GM21723 (cell line): Measurements from ENCODE around the gene ACHE.

ENCODE experiments used
- ATAC-seq: cut with Tn5 transposase; IDR thresholded peaks from one replicate; pipeline ENCODE4 v1.9.1; 2021; ENCODE audit warnings: mild to moderate bottlenecking, moderate library complexity; ENCODE audit not compliant: unreplicated experiment

Gene ACHE

DNA sequence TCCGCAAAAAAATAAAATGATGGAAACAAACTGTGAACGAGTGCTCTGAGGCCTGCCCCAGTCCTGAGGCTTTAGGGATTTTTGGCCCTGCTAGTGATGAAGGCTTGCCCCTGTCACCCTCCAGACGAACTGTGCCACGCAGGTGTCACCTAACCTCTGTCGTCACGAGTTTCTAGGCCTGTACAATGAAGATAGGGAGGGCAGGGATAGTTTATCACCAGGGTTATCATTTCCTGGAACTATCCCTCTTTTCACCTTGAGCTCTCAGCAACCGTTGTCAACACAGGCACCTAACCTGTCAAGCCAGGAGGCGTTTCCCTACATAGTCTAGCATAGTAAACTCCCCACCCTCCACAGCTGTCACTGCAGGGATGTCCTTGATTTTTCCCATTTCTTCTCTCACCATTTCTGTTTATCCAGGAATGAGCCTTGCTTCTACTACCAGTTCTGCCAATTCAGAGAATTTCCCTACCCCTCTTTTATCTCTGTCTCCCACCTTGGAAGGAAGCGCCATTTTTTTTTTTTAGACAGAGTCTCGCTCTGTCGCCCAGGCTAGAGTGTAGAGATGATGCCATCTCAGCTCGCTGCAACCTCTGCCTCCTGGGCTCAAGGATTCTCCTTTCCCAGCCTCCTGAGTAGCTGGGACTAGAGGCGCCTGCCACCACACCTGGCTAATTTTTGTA, 2.2 kb upstream of the ACHE start:
- no peak for ATAC-seq

DNA sequence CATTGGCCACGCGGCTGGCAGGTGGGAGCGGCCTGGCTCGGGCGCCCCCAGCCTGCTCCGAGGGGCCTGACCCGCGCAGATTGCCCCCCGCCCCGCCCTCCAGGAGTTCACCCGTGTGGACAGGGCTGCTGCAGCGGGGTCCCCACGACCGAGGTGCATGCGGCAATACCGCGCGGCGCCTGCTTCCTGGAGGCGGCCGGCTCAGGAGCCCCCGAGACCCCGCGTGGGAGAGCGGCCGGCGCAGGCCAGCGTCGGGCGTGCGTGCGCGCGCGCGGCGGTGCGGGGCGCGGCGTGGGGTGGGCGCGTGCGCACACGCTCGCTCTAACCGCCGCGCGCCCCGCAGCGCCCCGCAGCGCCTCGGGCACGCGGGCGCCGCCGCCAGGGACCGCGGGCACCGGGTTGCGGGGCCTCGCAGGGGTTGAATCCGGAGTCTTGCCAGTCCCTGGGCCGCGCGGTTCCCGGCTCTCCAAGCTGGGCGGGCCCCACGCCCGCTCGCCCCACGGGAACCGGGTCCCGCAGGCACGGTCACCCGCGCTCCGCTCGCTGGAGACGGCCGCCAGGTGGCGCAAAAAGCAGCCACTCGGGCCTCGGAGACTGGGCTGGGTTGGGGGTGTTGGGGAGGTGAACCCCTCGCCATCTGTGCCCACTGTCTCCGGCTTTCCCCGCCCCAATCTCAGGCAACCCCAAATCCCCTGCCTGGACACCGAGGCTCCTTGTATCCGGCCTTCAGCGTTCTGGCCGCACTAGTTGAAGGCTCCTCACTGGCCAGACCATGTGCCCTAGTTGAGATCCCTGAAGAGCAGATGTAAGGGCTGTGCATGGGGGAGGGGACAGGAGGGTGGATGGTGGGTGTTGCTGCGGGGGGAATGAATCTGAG, 1.3 kb upstream of the ACHE start:
- no peak for ATAC-seq

DNA sequence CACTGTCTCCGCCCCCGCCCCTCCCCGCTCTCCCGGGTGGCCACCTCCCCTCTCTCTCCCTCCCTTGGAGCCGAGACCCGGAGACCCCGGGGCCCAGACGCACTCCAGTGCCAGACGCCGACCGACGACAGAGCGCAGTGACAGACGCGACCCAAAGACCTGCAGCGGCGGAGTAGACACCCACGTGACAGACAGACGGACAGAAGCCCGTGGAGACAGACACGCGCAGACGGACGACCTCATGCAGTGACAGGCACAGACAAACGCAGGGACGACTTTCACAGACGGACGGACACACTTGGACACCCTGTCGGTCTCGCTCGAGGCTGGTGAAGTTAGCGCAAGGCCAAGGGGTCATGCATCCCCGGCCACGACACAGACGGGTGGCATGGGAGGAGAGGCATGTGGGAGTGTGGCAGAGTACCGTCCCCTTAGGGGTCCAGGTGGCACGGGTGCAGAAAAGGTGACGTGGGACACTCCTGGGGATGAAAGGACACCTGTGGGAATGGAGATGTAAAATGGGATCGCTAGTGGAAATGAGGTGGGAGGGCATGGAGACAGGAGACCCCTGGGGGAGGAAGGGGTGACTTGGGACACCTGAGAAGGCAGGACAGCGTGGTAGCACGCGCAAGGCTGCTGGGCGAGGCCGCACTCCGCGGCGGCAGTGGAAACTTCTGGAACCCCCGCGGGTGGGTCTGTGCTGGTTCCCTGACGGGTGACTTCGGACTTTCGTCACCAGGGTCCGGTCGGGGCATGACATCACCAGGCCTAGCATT, 456 bp upstream of the ACHE start:
- no peak for ATAC-seq

DNA sequence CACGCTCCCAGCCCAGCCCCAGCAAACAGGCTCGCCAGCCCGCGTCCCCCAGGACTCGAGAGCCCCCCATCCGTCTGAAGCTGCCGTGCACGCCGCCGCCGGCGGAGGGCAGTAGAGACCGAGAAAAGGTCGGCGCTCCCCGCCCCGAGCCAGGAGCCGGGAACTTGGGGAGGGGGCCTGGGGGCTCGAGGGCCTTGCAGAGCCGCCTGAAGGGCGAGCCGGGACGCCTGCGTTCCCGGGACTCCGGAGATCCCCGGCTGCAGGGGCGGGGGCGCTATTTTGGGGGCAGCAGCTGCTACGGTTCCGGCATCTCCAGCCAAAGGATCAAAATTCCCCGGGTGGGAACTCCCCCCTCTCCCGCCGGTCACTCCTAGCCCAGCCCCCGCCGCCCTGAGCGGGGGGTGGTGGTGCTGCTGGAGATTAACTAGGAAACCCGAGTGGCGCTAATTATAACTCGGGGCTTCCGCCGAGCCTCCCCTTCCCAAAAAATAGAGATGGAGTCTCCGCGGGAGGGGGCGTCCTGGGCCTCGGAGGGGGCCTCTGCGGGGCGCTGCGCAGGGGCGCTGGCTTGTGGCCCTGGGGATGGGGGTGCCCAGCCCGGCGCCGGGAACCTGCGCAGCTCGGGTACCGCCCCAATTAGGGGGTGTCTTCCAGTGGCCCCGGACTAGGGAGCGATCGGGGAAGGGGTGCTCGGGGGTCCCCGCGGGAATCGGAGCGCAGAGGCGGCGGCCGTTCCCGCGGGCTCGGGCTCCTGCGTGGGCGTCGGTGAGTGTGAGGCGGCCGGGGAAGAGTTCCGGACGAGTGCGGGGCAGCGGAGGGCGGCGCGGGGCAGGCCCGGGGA, 608 bp downstream of the ACHE start:
- no peak for ATAC-seq

DNA sequence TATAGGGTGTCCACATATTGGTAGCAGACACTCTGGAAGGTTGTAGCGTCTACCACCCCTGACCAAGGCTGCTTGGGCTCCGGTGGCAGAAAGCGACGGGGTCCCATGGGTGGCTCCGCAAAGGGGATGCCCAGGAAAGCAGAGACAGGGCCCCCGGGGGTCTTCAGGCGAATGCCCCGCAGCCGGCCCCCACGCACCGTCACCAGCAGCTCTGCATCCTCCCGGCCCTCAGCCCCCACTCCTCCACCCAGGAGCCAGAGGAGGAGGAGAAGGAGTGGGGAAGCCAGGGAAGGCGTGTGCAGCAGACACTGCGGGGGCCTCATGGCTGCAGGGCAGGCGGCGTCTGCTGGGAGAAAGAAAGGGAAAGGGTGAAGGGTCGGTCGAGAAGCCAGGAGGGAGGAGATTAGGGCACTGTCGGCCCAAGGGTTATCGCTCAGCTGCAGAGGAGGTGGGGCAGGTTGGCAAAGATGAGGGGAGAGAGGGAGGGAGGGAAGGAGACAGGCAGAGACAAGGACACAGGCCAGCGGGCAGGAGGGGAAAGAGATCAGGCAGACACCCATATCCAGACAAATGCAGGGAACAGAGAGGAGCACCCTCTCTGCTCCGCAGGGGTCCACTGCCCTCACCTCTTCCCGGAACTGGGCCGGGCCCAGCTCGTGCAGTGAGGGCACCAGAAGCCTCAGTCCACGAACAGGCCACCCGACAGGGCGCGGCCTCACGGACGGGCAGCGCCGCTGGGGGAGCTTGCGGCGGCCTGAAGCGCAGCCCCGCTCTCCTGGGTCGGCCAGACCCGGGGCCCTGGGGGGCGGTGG, 1.6 kb downstream of the ACHE start:
- no peak for ATAC-seq

DNA sequence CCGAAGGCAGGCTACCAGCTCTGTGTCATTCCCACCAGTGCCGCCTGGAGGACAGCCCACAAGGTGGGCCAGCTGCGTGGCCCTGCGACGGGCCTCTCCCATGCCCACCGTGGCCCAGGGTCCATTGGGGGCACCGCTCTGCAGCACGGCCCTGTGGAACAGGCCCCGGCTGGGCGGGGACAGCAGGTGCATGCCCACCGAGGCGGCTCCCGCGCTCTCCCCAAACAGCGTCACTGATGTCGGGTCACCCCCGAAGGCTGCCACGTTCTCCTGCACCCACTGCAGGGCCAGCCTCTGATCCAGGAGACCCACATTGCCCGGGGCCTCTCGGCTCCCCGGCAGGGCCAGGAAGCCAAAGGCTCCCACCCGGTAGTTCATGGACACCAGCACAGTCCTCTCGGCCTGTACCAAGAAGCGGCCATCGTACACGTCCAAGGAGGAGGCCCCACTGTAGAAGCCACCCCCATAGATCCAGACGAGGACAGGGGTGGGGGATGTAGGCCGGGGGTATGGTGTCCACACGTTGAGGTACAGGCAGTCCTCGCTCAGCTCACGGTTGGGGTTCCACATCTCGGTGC, 2.3 kb downstream of the ACHE start:
- no peak for ATAC-seq

DNA sequence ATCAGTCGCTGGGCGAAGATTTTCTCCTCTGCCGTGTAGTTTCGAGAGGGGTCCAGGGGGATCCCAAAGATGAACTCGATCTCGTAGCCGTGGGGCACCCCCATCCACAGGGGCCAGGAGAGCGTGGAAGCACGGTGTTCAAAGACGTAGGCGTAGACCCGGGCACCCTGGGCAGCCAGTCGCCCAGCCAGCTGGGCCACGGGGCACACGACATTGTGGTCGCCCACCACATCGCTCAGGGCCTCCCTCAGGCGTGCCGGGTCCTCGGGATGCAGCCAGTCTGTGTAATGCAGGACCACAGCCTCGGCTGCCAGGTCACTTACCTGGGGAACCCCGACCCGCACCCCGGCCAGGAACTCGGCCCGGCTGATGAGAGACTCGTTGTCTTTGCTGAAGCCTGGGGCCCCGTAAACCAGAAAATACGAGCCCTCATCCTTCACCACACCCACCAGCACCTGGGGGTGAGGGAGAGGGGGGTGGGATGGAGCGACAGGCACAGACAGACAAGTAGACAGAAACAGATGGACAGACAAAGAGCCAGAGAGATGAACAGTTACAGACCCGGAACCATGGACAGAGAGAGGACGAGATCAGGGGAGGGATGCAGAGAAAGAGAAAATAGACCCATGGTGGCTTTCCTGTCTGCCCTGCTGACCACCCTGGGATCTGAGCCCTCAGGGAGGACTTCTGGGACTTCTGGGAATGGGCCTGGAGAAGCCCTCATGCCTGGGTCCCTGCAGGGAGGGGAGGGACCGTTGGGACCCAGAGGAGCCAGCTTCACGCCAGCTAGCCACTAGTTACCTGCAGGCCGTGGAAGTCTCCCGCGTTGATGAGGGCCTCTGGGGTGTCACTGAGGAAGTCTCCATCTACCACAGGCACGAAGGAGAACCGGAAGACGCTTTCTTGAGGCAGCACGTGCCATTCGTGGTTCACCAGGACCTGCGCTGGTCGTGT, 3.0 kb downstream of the ACHE start:
- ATAC-seq = no peak

DNA sequence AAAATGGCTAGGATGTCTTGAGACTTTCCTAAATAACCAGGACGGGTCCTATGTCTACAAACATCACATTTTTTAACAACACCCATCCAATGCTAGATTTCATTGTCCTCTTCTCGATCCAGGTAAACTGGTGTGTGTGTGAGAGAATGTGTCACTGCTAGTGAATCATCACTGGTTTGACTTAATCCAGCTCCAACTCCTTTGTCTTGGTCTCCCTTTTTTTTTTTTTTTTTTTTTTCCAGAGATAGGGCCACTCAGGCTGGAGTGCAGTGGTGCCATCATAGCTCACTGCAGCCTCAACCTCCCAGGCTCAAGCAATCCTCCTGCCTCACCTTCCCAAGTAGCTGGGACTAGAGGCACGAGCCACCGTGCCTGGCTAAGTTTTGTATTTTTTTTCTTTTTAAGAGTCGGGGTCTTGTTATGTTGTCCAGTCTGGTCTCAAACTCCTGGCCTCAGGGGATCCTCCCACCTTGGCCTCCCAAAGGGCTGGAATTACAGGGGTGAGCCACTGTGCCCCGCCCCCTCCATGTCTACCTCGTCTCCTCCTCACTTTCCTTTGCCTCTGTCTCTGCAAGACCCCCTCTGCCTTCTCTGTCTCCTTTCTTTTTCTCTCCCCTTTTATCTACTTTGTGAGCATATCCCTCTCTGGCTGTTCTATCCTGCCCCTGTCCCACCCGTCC, 4.0 kb downstream of the ACHE start:
- no peak for ATAC-seq

DNA sequence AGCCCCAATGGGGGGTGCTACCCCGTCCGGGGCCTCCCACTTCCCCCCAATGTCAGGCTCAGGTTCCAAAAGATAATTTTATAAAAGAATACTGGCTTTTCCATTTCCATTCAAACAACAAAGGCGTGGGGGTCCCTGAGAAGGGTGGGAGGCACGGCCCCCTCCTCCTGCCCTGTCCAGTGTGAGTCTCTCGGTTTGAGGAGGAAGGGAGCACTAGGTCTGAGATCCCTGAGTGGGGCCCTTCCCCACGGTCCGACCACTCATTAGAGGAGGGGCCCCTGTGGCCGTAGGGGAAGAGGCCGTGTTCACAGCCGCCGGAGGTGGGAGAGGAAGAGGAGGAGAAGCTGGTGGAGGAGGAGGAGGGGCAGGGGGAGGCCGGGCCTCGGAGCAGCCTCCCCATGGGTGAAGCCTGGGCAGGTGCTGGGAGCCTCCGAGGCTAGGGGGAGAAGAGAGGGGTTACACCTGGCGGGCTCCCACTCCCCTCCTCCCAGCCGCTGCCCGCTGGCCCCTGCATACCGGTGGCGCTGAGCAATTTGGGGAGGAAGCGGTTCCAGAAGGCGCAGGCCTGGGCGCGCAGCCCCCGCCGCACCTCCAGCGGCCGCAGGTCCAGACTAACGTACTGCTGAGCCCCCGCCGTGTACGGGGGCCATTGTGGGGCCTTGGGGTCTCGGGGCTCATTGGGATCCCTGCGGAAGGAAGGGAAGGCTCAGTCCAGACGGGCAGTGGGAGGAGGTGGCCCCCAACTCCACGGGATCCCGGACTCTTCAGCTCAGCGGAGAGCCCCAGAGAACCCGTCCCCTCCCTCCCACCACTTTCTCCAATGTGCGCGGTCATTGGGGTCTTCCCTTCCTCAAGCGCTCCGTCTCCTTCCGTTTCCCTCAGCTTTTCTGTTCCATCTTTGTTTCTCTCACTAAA, 4.8 kb downstream of the ACHE start:
- ATAC-seq = no peak

DNA sequence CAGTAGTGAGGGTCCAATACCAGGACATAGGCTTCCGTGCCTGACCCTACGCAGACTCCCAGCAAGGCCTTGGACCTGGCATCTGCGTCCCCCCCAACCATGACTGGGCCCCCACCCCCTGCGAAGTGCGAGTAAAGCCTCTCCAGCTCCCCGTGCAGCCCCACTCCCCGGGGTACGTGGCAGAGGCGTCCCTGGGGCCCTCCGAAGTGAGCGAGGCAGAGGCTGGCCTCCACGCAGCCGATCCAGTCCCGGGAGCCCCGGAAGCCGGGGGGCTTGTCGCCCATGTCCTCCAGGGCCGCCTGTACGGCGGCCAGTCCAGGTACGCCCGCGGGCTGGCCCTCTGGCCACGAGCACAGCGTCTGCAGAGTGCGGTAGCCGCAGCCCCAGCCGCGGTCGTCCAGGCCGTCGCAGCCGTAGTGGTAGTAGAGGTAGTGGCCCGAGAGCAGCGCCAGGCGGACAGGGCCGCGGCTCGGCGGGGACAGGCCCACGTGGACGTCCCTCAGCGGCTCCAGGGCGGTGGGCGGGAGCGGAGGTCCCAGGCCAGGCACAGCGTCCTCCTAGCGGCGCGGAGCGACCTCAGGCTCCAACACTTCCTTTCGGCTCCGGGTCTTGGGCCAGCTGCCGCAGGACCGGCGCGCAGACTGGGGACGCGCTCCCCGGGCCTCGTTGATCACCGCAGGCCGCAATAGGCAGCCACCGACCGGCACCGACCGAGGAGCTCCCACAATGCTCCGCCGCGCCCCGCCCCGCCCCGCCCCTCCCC, 6.5 kb downstream of the ACHE start, which contains the start of gene UFSP1:
Gene UFSP1, minus strand, starts transcription at position 728 of the 763 bp plus-strand sequence. Its CDS starts 444 bp downstream, at position 284.
- ATAC-seq = peak; percentile 26

DNA sequence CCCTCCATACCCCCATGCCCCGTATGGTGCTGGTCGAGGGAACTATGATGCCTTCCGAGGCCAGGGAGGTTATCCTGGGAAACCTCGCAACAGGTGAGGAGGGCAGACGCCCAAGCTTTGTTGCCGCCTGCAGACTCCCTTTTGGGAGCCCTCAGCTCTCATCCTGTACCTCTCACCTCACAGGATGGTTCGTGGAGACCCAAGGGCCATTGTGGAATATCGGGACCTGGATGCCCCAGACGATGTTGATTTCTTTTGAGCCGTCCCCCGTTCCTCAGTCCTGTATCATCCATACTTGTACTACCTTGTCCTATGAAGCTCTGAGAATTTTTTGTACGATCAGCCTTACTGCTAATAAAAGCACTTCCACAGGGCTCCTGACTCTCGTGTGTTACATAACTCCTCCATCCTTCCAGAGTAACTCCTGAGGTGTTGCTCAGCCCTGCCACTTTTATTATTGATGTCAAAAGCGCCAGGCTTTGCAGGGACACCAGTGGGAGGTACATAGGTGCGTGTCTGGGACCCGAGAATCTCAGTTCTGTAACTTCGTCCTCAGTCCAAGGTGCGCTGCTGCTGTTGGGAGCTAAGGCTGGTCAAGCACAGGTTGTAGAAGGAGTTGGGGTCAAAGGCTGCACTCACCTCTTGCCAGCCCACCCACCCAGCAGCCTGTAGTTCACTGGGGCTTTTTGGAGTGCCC, 7.2 kb downstream of the ACHE start:
- no peak for ATAC-seq

DNA sequence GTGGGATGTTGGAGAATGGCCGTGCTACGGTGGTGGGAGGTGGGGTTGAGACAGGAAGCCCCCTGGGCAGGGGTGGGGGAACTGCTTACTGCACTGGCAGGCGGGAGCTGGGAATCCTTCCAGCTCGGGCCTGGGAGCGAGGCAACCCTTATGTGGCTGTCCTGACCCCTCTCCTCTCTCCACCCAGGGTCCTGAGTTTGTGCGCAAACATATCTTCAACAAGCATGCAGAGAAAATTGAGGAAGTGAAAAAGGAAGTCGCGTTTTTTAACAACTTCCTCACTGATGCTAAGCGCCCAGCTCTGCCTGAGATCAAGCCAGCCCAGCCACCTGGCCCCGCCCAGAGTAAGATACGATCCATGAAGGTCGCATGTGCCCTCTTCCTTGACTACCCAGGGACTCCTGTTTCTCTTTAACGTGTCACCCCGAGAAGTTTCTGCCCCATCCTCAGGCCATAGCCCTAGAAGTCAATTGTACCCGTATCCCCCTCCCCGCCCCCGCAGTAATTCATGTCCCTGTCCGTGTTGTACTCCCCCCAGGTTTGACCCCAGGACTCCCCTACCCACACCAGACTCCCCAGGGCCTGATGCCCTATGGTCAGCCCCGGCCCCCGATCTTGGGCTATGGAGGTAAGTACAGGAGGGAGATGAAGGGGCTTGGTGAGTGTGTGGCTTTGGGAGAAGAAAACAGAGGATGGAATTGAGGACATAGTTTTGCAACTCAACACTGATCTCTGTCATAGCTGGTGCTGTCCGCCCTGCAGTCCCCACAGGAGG, 8.0 kb downstream of the ACHE start:
- ATAC-seq = peak; percentile 41

DNA sequence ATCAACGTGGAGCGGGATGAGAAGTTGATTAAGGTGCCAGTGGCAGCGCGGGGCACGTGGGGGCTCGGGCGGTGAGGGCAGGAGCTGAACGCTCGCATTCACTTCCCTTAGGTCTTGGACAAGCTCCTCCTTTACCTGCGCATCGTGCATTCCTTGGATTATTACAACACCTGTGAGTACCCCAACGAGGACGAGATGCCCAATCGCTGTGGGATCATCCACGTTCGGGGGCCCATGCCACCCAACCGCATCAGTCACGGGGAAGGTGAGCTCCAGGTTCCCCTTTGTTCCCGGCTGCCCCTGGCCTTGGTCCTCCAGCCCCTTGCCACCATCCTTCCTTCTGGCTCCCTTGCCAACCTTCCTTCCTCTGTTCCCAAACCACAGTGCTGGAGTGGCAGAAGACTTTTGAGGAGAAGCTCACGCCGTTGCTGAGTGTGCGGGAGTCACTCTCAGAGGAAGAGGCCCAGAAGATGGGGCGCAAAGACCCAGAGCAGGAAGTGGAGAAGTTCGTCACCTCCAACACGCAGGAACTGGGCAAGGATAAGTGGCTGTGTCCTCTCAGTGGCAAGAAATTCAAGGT, 8.7 kb downstream of the ACHE start:
- no peak for ATAC-seq
